Erythroblast (primary cell): ENCODE data around the gene RBMS1.

Experiments used
- GATA1 ChIP-seq: IDR thresholded peaks from 2 replicates; pipeline ENCODE4 v1.6.1; 2011; ENCODE audit warnings: low read depth, mild to moderate bottlenecking, control low read depth, low read length, moderate library complexity
- POLR2A ChIP-seq: IDR thresholded peaks from 2 replicates; pipeline ENCODE4 v1.6.1; 2011; ENCODE audit warnings: mild to moderate bottlenecking, low read length

DNA sequence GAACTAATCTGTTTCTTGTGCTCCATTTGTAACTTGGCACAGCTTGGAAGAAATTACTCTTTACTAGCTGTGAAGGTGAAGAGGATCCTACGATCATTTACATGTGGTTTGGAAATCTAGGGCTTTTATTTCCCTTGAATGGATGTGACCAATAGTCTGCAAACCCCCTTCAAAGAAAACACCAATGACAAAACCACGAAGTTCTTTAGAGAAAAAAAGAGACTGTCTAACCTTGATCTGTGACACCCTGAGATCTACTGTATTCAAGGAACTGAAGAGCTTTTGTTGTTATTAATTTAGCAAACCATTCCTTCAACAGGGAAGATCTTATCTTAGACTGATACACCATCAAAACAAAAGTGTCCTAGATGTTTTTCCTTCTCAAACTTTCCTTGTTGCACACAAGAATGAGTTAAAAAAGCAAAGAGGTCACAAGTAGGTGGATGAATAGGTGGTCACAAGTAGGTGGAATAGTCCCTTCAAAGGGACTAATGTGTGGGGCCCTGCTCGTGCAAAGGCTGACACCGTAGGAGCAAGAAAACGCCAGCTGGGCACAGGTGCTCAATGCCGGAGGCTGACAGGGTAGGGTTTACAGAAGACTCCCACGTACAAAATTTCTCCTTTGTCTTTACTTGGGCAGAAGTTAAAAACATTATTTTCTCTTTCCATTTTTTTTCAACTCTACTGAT lies 197.9 kb downstream of the RBMS1 start:
- TF ChIP-seq POLR2A = no peak
- TF ChIP-seq GATA1 = no peak
